ENCODE data around the gene SPINT4.
"Not testable (repeated sequence)": the region's sequence is repeated elsewhere in the genome, so short reads cannot be mapped to it uniquely, and the experiment has no call there.

The SPINT4 gene

GRCh38 chr20:45722047-45722446 lies at the start of gene SPINT4:
TSS of gene SPINT4 (plus strand) at chr20:45722347. CDS start at chr20:45722368, 21 bp downstream.
- no peak for DNase-seq (ENCODE audit: low read depth in 1 of 2, low spot score in 1 of 2)

GRCh38 chr20:45672765-45673164 lies 49.4 kb upstream of the SPINT4 start:
- DNase-seq (ENCODE audit: low read depth in 1 of 2, low spot score in 1 of 2): no peak

- DNase-seq (ENCODE audit: low read depth in 1 of 2, low spot score in 1 of 2): no peak
These were observed 42.5 kb upstream of the SPINT4 start for GRCh38 chr20:45679650-45680049.

- DNase-seq (ENCODE audit: low read depth in 1 of 2, low spot score in 1 of 2): no peak
These were observed 36.3 kb upstream of the SPINT4 start for GRCh38 chr20:45685896-45686295.

GRCh38 chr20:45693346-45693745 lies 28.8 kb upstream of the SPINT4 start:
- not testable (repeated sequence) for DNase-seq (ENCODE audit: low read depth in 1 of 2, low spot score in 1 of 2)

GRCh38 chr20:45695496-45695895 lies 26.7 kb upstream of the SPINT4 start:
- no peak for DNase-seq (ENCODE audit: low read depth in 1 of 2, low spot score in 1 of 2)

GRCh38 chr20:45701104-45701503 lies 21.0 kb upstream of the SPINT4 start:
- no peak for DNase-seq (ENCODE audit: low read depth in 1 of 2, low spot score in 1 of 2)

GRCh38 chr20:45701873-45702272 lies 20.3 kb upstream of the SPINT4 start, which contains the start of gene WFDC13:
TSS of gene WFDC13 (plus strand) at chr20:45702038. CDS start at chr20:45702124, 86 bp downstream.
- no peak for DNase-seq (ENCODE audit: low read depth in 1 of 2, low spot score in 1 of 2)

GRCh38 chr20:45704969-45705637 lies 17.0 kb upstream of the SPINT4 start, which contains the start of gene WFDC10B:
TSS of gene WFDC10B (minus strand) at chr20:45705019. CDS start at chr20:45685992, 19,027 bp downstream.
- no peak for DNase-seq (ENCODE audit: low read depth in 1 of 2, low spot score in 1 of 2)

GRCh38 chr20:45716141-45716688 lies 5.9 kb upstream of the SPINT4 start:
- not testable (repeated sequence) for DNase-seq (ENCODE audit: low read depth in 1 of 2, low spot score in 1 of 2)

GRCh38 chr20:45725134-45725533 lies 3.0 kb downstream of the SPINT4 start:
- DNase-seq (ENCODE audit: low read depth in 1 of 2, low spot score in 1 of 2): no peak

- DNase-seq (ENCODE audit: low read depth in 1 of 2, low spot score in 1 of 2): no peak
These were observed 4.9 kb downstream of the SPINT4 start for GRCh38 chr20:45727044-45727443.

GRCh38 chr20:45732199-45732598 lies 10.1 kb downstream of the SPINT4 start:
- no peak for DNase-seq (ENCODE audit: low read depth in 1 of 2, low spot score in 1 of 2)

GRCh38 chr20:45735552-45735951 lies 13.4 kb downstream of the SPINT4 start:
- DNase-seq (ENCODE audit: low read depth in 1 of 2, low spot score in 1 of 2): no peak

- DNase-seq (ENCODE audit: low read depth in 1 of 2, low spot score in 1 of 2): no peak
These were observed 13.8 kb downstream of the SPINT4 start for GRCh38 chr20:45735988-45736387.

- no peak for DNase-seq (ENCODE audit: low read depth in 1 of 2, low spot score in 1 of 2)
These were observed 20.4 kb downstream of the SPINT4 start for GRCh38 chr20:45742596-45742995.

- DNase-seq (ENCODE audit: low read depth in 1 of 2, low spot score in 1 of 2): no peak
These were observed 22.9 kb downstream of the SPINT4 start for GRCh38 chr20:45745015-45745414.

- peak in 1 of 2 donors; percentile 9 for DNase-seq (ENCODE audit: low read depth in 1 of 2, low spot score in 1 of 2)
These were observed 29.6 kb downstream of the SPINT4 start for GRCh38 chr20:45751721-45752120.

GRCh38 chr20:45752746-45753145 lies 30.6 kb downstream of the SPINT4 start:
- peak in 1 of 2 donors; percentile 4 for DNase-seq (ENCODE audit: low read depth in 1 of 2, low spot score in 1 of 2)

- no peak for DNase-seq (ENCODE audit: low read depth in 1 of 2, low spot score in 1 of 2)
These were observed 35.9 kb downstream of the SPINT4 start for GRCh38 chr20:45758096-45758495.

- DNase-seq (ENCODE audit: low read depth in 1 of 2, low spot score in 1 of 2): not testable (repeated sequence)
These were observed 37.8 kb downstream of the SPINT4 start for GRCh38 chr20:45759921-45760320.

- not testable (repeated sequence) for DNase-seq (ENCODE audit: low read depth in 1 of 2, low spot score in 1 of 2)
These were observed 39.8 kb downstream of the SPINT4 start for GRCh38 chr20:45761966-45762365.

Measured in activated CD4-positive, alpha-beta T cell treated with anti-CD3 and anti-CD28 coated beads, Interleukin-2, amount 50 U/mL, for 24 hours (primary cell).